ENCODE data around the gene ALDH4A1. TPM values are rescaled to one million over a fixed set of nuclear protein-coding genes. Genes with fewer than 3 reads are reported as not detected.
"Not testable (repeated sequence)": the region's sequence is repeated elsewhere in the genome, so short reads cannot be mapped to it uniquely, and the experiment has no call there.

The ALDH4A1 gene
- total RNA-seq, 2 experiments from 2014 or later: 0.61 to 0.71 TPM

DNA sequence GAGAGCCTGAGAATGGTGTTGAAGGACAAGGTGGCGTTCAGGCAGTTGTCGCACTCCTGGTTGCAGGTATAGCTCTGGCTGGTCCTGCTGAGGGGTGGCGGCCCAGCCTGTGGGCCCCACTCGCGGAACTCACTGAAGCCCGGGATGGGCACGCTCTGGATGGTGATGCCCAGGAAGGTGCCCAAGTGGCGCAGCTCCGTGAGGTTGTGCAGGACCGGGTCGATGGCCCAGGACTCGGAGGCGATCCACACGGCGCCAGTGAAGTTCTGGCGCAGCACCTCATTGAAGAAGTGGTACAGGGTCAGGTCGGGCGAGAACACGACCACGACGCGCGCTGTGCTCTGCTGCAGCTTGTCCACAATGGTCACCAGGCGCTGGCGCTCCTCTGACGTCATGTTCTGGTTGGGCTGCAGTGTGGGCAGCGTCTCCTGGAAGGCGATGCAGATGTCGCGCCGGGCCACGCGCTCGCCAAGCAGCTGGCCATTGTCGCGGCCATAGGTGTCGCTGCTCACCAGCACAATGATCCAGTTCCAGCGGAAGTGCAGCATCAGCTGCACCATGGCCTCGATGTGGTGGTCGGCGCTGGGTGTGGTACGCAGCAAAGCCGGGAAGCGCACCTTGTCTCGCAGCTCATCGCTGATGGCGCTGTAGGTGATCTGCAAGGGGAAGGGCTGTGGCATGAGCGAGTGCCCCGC is 47.9 kb downstream of the ALDH4A1 start:
- intact Hi-C loops (cut with DNase I, micrococcal nuclease): no loop called here
- no peaks in the 10 kb centered on the region for H3K36me3 Mint-ChIP-seq (ENCODE audit: low read depth)
- no peak for DNase-seq
- peaks cover 0 to 2% of the 10 kb centered on the region in 2 experiments for H3K27me3 ChIP-seq (ENCODE audit: control insufficient read depth in 1 of 2, insufficient read depth in 2 of 2, low read length in 2 of 2)
- no peak overlapping the region for H3K27ac Mint-ChIP-seq
- ChIA-PET CTCF (no interaction called here), POLR2A (no interaction called here)
- H3K27me3 Mint-ChIP-seq: peaks cover 15% of the 10 kb centered on the region
- no peak overlapping the region for H3K27ac ChIP-seq (ENCODE audit: low read depth in 1 of 2, low read length in 2 of 2)
- H3K36me3 ChIP-seq (ENCODE audit: insufficient read depth, low read length): no peaks in the 10 kb centered on the region
- peaks cover 0 to 15% of the 10 kb centered on the region in 2 experiments for H3K9me3 ChIP-seq (ENCODE audit: control insufficient read depth in 1 of 2, insufficient read depth in 1 of 2, low read length in 2 of 2)
- no peak for TF ChIP-seq CTCF (IDR thresholded peaks at IDR 0.05)
- H3K4me1 ChIP-seq (ENCODE audit: insufficient read depth, low read length): no peaks in the 10 kb centered on the region
- ATAC-seq (ENCODE audit: poor library complexity): no peak
- H3K9me3 Mint-ChIP-seq: no peaks in the 10 kb centered on the region
- no peak overlapping the region for H3K4me3 Mint-ChIP-seq
- no peak overlapping the region for H3K4me3 ChIP-seq (ENCODE audit: low read length)
- no peaks in the 10 kb centered on the region for H3K4me1 Mint-ChIP-seq (ENCODE audit: low read depth)

DNA sequence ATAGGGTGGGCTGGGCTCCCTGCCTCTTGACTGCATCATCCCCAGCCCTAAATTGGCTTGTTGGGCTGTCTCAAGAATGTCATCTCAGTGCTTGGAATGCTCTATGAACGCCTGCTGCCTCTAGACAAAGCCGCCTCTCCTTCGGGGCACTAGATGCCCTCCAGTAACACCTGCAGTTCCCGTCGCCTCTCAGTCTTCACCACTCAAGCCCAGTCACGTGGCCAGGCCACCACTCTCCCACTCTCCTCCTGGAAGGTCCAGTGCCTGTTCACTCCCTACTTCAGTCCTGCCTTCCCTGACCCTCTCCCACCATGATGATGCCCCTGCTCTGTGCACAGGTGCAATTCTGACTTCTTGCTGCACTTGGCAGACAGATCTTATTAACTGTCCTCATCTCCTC is 49.9 kb downstream of the ALDH4A1 start:
- Histone ChIP-seq H3K9me3 (ENCODE audit: control insufficient read depth in 1 of 2, insufficient read depth in 1 of 2, low read length in 2 of 2) (peaks cover 0 to 15% of the 10 kb centered on the region in 2 experiments), H3K27ac (ENCODE audit: low read depth in 1 of 2, low read length in 2 of 2) (no peak overlapping the region), H3K27me3 (ENCODE audit: control insufficient read depth in 1 of 2, insufficient read depth in 2 of 2, low read length in 2 of 2) (peaks cover 0 to 2% of the 10 kb centered on the region in 2 experiments), H3K4me1 (ENCODE audit: insufficient read depth, low read length) (no peaks in the 10 kb centered on the region), H3K4me3 (ENCODE audit: low read length) (no peak overlapping the region), H3K36me3 (ENCODE audit: insufficient read depth, low read length) (no peaks in the 10 kb centered on the region)
- no peak for TF ChIP-seq CTCF (IDR thresholded peaks at IDR 0.05)
- H3K27ac Mint-ChIP-seq: no peak overlapping the region
- intact Hi-C loops (cut with DNase I, micrococcal nuclease): no loop called here
- H3K27me3 Mint-ChIP-seq: peaks cover 15% of the 10 kb centered on the region
- CTCF ChIA-PET: no interaction called here
- H3K36me3 Mint-ChIP-seq (ENCODE audit: low read depth): no peaks in the 10 kb centered on the region
- H3K4me1 Mint-ChIP-seq (ENCODE audit: low read depth): no peaks in the 10 kb centered on the region
- DNase-seq (no peak), ATAC-seq (ENCODE audit: poor library complexity) (no peak)
- no peaks in the 10 kb centered on the region for H3K9me3 Mint-ChIP-seq
- POLR2A ChIA-PET: no interaction called here
- H3K4me3 Mint-ChIP-seq: no peak overlapping the region

- H3K27me3 Mint-ChIP-seq: no peaks in the 10 kb centered on the region
- no peak overlapping the region for H3K4me3 ChIP-seq (ENCODE audit: low read length)
- H3K36me3 ChIP-seq (ENCODE audit: insufficient read depth, low read length): no peaks in the 10 kb centered on the region
- POLR2A ChIA-PET: no interaction called here
- H3K9me3 ChIP-seq (ENCODE audit: control insufficient read depth in 1 of 2, insufficient read depth in 1 of 2, low read length in 2 of 2): peaks cover 0 to 8% of the 10 kb centered on the region in 2 experiments
- CTCF ChIA-PET: no interaction called here
- peaks cover under 1% of the 10 kb centered on the region for H3K9me3 Mint-ChIP-seq
- no peak overlapping the region for H3K27ac ChIP-seq (ENCODE audit: low read depth in 1 of 2, low read length in 2 of 2)
- intact Hi-C loops (cut with DNase I, micrococcal nuclease): no loop called here
- no peak overlapping the region for H3K27ac Mint-ChIP-seq
- no peaks in the 10 kb centered on the region for H3K36me3 Mint-ChIP-seq (ENCODE audit: low read depth)
- TF ChIP-seq CTCF (IDR thresholded peaks at IDR 0.05): no peak
- H3K4me1 ChIP-seq (ENCODE audit: insufficient read depth, low read length): no peaks in the 10 kb centered on the region
- H3K27me3 ChIP-seq (ENCODE audit: control insufficient read depth in 1 of 2, insufficient read depth in 2 of 2, low read length in 2 of 2): peaks cover 0 to 2% of the 10 kb centered on the region in 2 experiments
- no peak overlapping the region for H3K4me3 Mint-ChIP-seq
- ATAC-seq (ENCODE audit: poor library complexity) (no peak), DNase-seq (no peak)
- no peaks in the 10 kb centered on the region for H3K4me1 Mint-ChIP-seq (ENCODE audit: low read depth)
Measured at GRCh38 chr1:18849261-18849711, 53.1 kb downstream of the ALDH4A1 start.

DNA sequence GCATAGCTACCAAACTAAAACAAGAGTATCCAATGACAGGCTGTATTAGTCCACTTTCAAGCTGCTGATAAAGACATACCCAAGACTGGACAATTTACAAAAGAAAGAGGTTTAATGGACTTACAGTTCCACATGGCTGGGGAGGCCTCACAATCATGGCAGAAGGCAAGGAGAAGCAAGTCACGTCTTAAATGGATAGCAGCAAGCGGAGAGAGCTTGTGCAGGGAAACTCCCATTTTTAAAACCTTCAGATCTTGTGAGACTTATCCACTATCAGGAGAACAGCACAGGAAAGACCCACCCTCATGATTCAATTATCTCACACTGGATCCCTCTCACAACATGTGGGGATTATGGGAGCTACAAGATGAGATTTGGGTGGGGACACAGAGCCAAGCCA is 54.6 kb downstream of the ALDH4A1 start:
- H3K9me3 Mint-ChIP-seq; CTCF ChIA-PET; H3K36me3 ChIP-seq (ENCODE audit: insufficient read depth, low read length); H3K27ac Mint-ChIP-seq; ATAC-seq (ENCODE audit: poor library complexity); H3K27me3 ChIP-seq (ENCODE audit: control insufficient read depth in 1 of 2, insufficient read depth in 2 of 2, low read length in 2 of 2); intact Hi-C loops (cut with DNase I, micrococcal nuclease); H3K9me3 ChIP-seq (ENCODE audit: control insufficient read depth in 1 of 2, insufficient read depth in 1 of 2, low read length in 2 of 2); POLR2A ChIA-PET; H3K27ac ChIP-seq (ENCODE audit: low read depth in 1 of 2, low read length in 2 of 2); DNase-seq; H3K4me1 ChIP-seq (ENCODE audit: insufficient read depth, low read length); H3K4me3 ChIP-seq (ENCODE audit: low read length); H3K36me3 Mint-ChIP-seq (ENCODE audit: low read depth); H3K27me3 Mint-ChIP-seq; H3K4me1 Mint-ChIP-seq (ENCODE audit: low read depth); H3K4me3 Mint-ChIP-seq: not testable (repeated sequence)

Measured in CD4-positive, alpha-beta T cell (primary cell).